AG20443 (cell line): ENCODE results near the gene CDC40.
"Not testable (repeated sequence)": the region's sequence is repeated elsewhere in the genome, so short reads cannot be mapped to it uniquely, and the experiment has no call there.

Experiments used
- DNase-seq: peaks from one replicate; pipeline ENCODE4 v3.0.0; 2012; ENCODE audit warnings: low spot score, mixed read lengths

CDC40 gene

GRCh38 chr6:110271732-110272022 lies 91.5 kb downstream of the CDC40 start:
- no peak for DNase-seq

DNA sequence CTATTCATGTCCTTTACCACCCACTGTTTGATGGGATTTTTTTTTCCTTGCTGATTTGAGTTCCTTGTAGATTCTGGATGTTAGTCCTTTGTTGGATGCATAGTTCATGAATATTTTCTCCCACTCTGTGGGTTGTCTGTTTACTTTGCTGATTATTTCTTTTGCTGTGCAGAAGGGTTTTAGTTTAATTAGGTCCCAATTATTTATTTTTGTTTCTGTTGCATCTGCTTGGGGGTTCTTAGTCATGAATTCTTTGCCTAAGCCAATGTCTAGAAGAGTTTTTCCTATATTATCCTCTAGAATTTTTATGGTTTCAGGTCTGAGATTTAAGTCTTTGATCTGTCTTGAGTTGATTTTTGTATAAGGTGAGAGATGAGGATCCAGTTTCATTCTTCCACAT lies 92.6 kb downstream of the CDC40 start:
- not testable (repeated sequence) for DNase-seq

GRCh38 chr6:110277100-110277665 lies 97.0 kb downstream of the CDC40 start:
- no peak for DNase-seq
